Stomach (tissue), 9 donors: Measurements from ENCODE around the gene AKAP17A. TPM values are rescaled to one million over a fixed set of nuclear protein-coding genes. Genes with fewer than 3 reads are reported as not detected.
"Not testable (repeated sequence)": the region's sequence is repeated elsewhere in the genome, so short reads cannot be mapped to it uniquely, and the experiment has no call there.

Experiments
- DNase-seq, 2 donors: peaks; one replicate each; pipeline versions ENCODE4 v3.0.0 to v3.0.0-alpha.2; 2013 to 2019
- H3K27ac ChIP-seq, 5 donors: fragments of 200-600 bp in 4 of 5; sonication (generic) in 4 of 5; one replicate each; pipeline ENCODE4 v1.5.1; 2013 to 2019; ENCODE audit warnings: mild to moderate bottlenecking in 1 of 5, moderate library complexity in 1 of 5
- H3K27me3 ChIP-seq, 3 donors: fragments of 200-600 bp; sonication (generic); one replicate each; pipeline ENCODE4 v1.5.1; 2017 to 2019; ENCODE audit warnings: mixed run types in 1 of 3
- H3K36me3 ChIP-seq, 4 donors: fragments of 200-600 bp; sonication (generic); 1 replicate in 3 of 4; 2 replicates in 1 of 4; pipeline ENCODE4 v1.5.1; 2016 to 2019
- H3K4me1 ChIP-seq, 4 donors: fragments of 200-600 bp; sonication (generic); one replicate each; pipeline ENCODE4 v1.5.1; 2016 to 2019
- H3K4me3 ChIP-seq, 4 donors: fragments of 200-600 bp; sonication (generic) in 3 of 4; one replicate each; pipeline ENCODE4 v1.5.1; 2016 to 2019; ENCODE audit warnings: mild to moderate bottlenecking in 1 of 4
- H3K9me3 ChIP-seq, 4 donors: fragments of 200-600 bp; sonication (generic); one replicate each; pipeline ENCODE4 v1.5.1; 2016 to 2019
- CTCF ChIP-seq, 7 experiments: fragments of 450-650 bp in 4 of 7; fragments of 200-600 bp in 3 of 7; sonication (generic) in 3 of 7; IDR thresholded peaks; one replicate each; pipeline ENCODE4 v1.5.1; 2016 to 2019; ENCODE audit warnings: antibody characterized with exemption in 7 of 7, control low read depth in 2 of 7, mild to moderate bottlenecking in 1 of 7
- EP300 ChIP-seq: sonication (generic); formaldehyde crosslinking; IDR thresholded peaks from one replicate; pipeline ENCODE4 v1.6.1; 2017; ENCODE audit warnings: antibody characterized with exemption
- POLR2A ChIP-seq, 4 donors: fragments of 450-650 bp; IDR thresholded peaks; one replicate each; pipeline ENCODE4 v1.6.1; 2016; ENCODE audit warnings: antibody characterized with exemption in 4 of 4, control low read depth in 2 of 4, mild to moderate bottlenecking in 1 of 4, moderate library complexity in 1 of 4
- POLR2AphosphoS5 ChIP-seq, 3 donors: sonication (generic); formaldehyde crosslinking; IDR thresholded peaks; one replicate each; pipeline ENCODE4 v1.6.1; 2016; ENCODE audit warnings: antibody characterized with exemption in 3 of 3
- WGBS, 5 donors: extraction: QIAGEN DNeasy Blood & Tissue Kit in 3 of 5; methylation state at CpG; one replicate each; pipeline versions ENCODE4 v1.1.5 to v1.1.7; 2013 to 2018; 5-methylcytosine and 5-hydroxymethylcytosine counted together
- intact Hi-C: fragments of 100-400 bp; cut with DNase I; formaldehyde crosslinking; loops from one replicate; pipeline ENCODE4 v1.15.1; 2023; ENCODE audit warnings: low total_unique reads
- polyA plus RNA-seq, 3 donors: library from polyadenylated mRNA; stranded (reverse); fragments of 200-250 nt; gene quantifications; one replicate each; pipeline ENCODE4 v1.2.3, GENCODE V29; 2013
- total RNA-seq, 5 donors: library from RNA; depleted of rRNA; stranded (reverse); fragments of >200 nt; gene quantifications; one replicate each; pipeline versions ENCODE4 v1.1.0 to v1.2.3, GENCODE V29; 2014 to 2016
- donor health status: healthy with polysubstance abuse.
- donor health status: Bipolar disorder and iron deficiency.
- donor health status: healthy.

The AKAP17A gene
- total and polyA plus RNA-seq, 8 donors, result 13.3 to 141 (median 41.8) TPM

- no peaks in the 10 kb centered on the region for H3K4me1 ChIP-seq
- intact Hi-C loops, result no loop called here
- H3K27me3 ChIP-seq, result no peaks in the 10 kb centered on the region
- H3K27ac ChIP-seq, result no peak overlapping the region
- TF ChIP-seq POLR2A (IDR thresholded peaks at IDR 0.05) (no peak), EP300 (no peak)
- DNase-seq, result no peak
- 51 to 74% (median 58%) methylated on average over 3 to 4 of the region's 4 CpGs for WGBS, 5 donors
- no peaks in the 10 kb centered on the region for H3K36me3 ChIP-seq
- H3K9me3 ChIP-seq, result no peaks in the 10 kb centered on the region
- H3K4me3 ChIP-seq, result no peak overlapping the region
These were observed 27.3 kb downstream of the AKAP17A start for GRCh38 chrX:1618689-1619088.

GRCh38 chrX:1623691-1624090, 32.3 kb downstream of the AKAP17A start:
- intact Hi-C loops, result no loop called here
- Histone ChIP-seq H3K4me3 (no peak overlapping the region), H3K27ac (no peak overlapping the region), H3K4me1 (no peaks in the 10 kb centered on the region), H3K27me3 (no peaks in the 10 kb centered on the region), H3K36me3 (no peaks in the 10 kb centered on the region), H3K9me3 (no peaks in the 10 kb centered on the region)
- WGBS, 5 donors, result 79 to 90% (median 86%) methylated on average over 15 to 21 of the region's 21 CpGs
- TF ChIP-seq POLR2A (IDR thresholded peaks at IDR 0.05) (no peak), EP300 (no peak), CTCF (IDR thresholded peaks at IDR 0.05) (no peak), POLR2AphosphoS5 (IDR thresholded peaks at IDR 0.05) (no peak)
- no peak for DNase-seq

- H3K9me3 ChIP-seq, H3K4me1 ChIP-seq, DNase-seq, H3K27me3 ChIP-seq, H3K36me3 ChIP-seq, H3K27ac ChIP-seq, H3K4me3 ChIP-seq, intact Hi-C loops: not testable (repeated sequence)
- WGBS, 5 donors, result 81 to 91% (median 88%) methylated on average over 8 to 14 of the region's 14 CpGs
These were observed 32.9 kb downstream of the AKAP17A start for GRCh38 chrX:1624158-1624860.

GRCh38 chrX:1624861-1625215, 33.4 kb downstream of the AKAP17A start:
- 66 to 93% (median 88%) methylated on average over 7 of the region's 7 CpGs for WGBS, 5 donors
- H3K4me1 ChIP-seq, H3K9me3 ChIP-seq, DNase-seq, H3K27me3 ChIP-seq, intact Hi-C loops, H3K27ac ChIP-seq, H3K4me3 ChIP-seq, H3K36me3 ChIP-seq: not testable (repeated sequence)

- Histone ChIP-seq H3K4me1 (no peaks in the 10 kb centered on the region), H3K9me3 (no peaks in the 10 kb centered on the region), H3K27ac (no peak overlapping the region), H3K4me3 (no peak overlapping the region), H3K27me3 (no peaks in the 10 kb centered on the region), H3K36me3 (no peaks in the 10 kb centered on the region)
- WGBS, 5 donors, result 67 to 92% (median 84%) methylated on average over 7 of the region's 7 CpGs
- no peak for TF ChIP-seq POLR2AphosphoS5 (IDR thresholded peaks at IDR 0.05)
- no peak for TF ChIP-seq POLR2A (IDR thresholded peaks at IDR 0.05)
- no peak for TF ChIP-seq CTCF (IDR thresholded peaks at IDR 0.05)
- TF ChIP-seq EP300, result no peak
- intact Hi-C loops, result no loop called here
- no peak for DNase-seq
These were observed 37.8 kb downstream of the AKAP17A start for GRCh38 chrX:1629244-1629643.

GRCh38 chrX:1646009-1646408, 54.6 kb downstream of the AKAP17A start:
- intact Hi-C loops, result loop anchor here (5.0 kb wide), 1 partner anchor 946 kb away; no protein-coding TSS in a partner anchor
- peaks cover 0 to 4% (median 2%) of the 10 kb centered on the region in 4 donors for H3K4me1 ChIP-seq
- TF ChIP-seq EP300 (no peak), POLR2AphosphoS5 (IDR thresholded peaks at IDR 0.05) (no peak), POLR2A (IDR thresholded peaks at IDR 0.05) (no peak), CTCF (IDR thresholded peaks at IDR 0.05) (no peak)
- DNase-seq, result no peak
- H3K4me3 ChIP-seq, result no peak overlapping the region
- no peak overlapping the region for H3K27ac ChIP-seq
- peaks cover 0 to 21% (median 0%) of the 10 kb centered on the region in 3 donors for H3K27me3 ChIP-seq
- peaks cover 4 to 15% (median 11%) of the 10 kb centered on the region in 4 donors for H3K9me3 ChIP-seq
- H3K36me3 ChIP-seq, result peaks cover 0 to 7% (median 0%) of the 10 kb centered on the region in 4 donors
